ENCODE results near the gene MED19.
A peak's percentile ranks its signal among the peaks of the same experiment; 100 is the strongest.

MED19 gene

DNA sequence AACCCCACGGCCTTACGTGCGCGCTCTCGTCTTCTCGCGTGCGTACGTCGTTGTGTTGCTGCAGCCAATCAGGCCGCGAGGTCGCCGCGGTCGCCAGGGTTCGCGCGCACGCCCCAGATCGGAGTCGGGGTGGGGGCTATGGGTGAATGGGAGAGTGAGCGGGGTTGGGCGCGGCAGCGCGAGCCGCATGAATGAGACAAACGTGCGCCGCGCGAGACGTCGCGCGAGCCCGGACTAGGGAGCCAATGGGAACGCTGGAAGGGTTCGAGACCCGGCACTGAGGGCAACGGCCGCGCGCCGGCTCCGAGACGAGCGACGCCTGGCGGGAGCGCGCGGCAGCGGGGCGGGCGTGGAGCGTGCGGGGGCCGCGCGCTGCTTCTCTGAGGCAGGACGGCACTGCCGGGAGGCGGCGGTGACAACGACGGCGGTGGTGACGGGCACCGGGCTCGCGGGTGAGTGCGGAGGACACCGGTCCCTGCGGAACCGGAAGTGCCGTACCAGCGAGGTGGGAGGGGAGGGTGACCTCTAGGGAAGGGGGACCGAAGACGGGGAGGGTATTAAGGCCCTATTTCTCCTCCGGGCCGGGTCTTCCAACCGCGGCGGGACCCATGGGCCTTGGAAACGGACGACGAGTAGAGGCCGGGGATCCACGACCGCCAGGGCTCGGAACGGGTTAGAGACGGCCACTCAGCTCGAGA lies 44.1 kb downstream of the MED19 start, which contains the start of gene ZDHHC5:
TSS of gene ZDHHC5 (plus strand) at position 379 of the 698 bp plus-strand sequence. CDS start 4,977 bp downstream, outside the sequence.
- Histone ChIP-seq H3K27ac (ENCODE audit: low read depth, low read length) (peak within 1 kb of the TSS; percentile 94), H3K9ac (ENCODE audit: low read depth, low read length) (peak within 1 kb of the TSS; percentile 100), H3K4me1 (ENCODE audit: control insufficient read depth, insufficient read depth, low read length) (no peaks in the 10 kb centered on the region; the same call in 1 of the 2 replicates), H3K27me3 (ENCODE audit: control insufficient read depth, insufficient read depth, low read length) (no peaks in the 10 kb centered on the region), H3K36me3 (ENCODE audit: control insufficient read depth, insufficient read depth, low read length) (peaks cover 15% of the 10 kb centered on the region), H3K9me3 (ENCODE audit: control insufficient read depth, insufficient read depth, low read length) (no peaks in the 10 kb centered on the region), H3K4me3 (ENCODE audit: low read depth, low read length) (peak within 1 kb of the TSS; percentile 94)

DNA sequence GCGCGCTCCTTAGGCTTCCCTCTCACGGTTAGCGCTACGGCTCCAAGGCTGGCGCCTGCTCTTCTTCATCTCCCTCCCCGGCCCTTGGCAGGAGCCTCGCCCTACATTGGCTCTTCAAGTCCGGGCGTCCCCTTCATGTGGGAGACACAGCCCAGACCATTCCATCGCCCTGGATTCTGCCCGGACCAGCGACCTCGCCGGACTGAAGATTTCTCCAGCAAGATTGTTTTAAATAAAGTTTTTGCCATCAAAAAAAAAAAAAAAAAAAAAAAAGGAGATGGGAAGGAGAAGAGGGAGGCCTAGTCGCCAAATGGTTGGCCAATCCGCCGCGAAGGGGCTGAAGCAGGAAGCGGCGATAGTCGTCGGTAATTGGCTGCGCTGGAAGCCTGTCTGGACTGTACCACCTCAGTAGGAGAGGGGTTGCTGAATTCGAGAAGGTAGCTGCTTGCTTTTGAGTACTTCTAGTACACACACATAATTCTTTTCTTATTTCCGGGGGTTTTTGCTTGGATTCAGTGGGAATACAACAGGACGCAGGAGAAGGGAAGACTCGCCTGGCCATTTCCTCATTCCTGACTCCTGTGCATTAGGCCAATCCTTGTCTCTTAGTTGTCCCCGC lies 44.8 kb downstream of the MED19 start:
- H3K4me3 ChIP-seq (ENCODE audit: low read depth, low read length) = peak overlapping the region; percentile 94

DNA sequence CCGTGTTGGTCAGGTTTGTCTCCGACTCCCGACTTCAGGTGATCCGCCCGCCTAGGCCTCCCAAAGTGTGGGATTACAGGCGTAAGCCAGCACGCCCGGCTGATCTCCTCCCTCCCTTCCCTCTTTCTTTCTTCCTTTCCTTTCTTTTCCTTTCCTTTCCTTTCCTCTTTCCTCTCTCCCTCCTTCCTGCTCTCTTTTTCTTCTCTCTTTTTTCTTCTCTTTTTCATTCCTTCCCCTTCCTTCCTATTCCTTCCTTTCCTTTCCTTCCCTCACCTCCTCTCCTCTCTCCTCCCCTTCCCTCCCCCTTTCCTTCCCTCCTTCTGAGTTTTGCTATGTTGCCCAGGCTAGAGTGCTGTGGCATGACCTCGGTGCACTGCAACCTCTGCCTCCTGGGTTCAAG lies 48.0 kb downstream of the MED19 start:
- H3K4me1 ChIP-seq (ENCODE audit: control insufficient read depth, insufficient read depth, low read length) = no peaks in the 10 kb centered on the region; the same call in 1 of the 2 replicates

More for the DNA sequence above, 44.8 kb downstream of the MED19 start:
- no peaks in the 10 kb centered on the region; the same call in 1 of the 2 replicates for H3K4me1 ChIP-seq (ENCODE audit: control insufficient read depth, insufficient read depth, low read length)
- H3K9ac ChIP-seq (ENCODE audit: low read depth, low read length) = peak overlapping the region; percentile 100
- H3K27ac ChIP-seq (ENCODE audit: low read depth, low read length) = peak overlapping the region; percentile 94
- no peaks in the 10 kb centered on the region for H3K27me3 ChIP-seq (ENCODE audit: control insufficient read depth, insufficient read depth, low read length)
- H3K9me3 ChIP-seq (ENCODE audit: control insufficient read depth, insufficient read depth, low read length) = no peaks in the 10 kb centered on the region
- H3K36me3 ChIP-seq (ENCODE audit: control insufficient read depth, insufficient read depth, low read length) = peaks cover 10% of the 10 kb centered on the region

DNA sequence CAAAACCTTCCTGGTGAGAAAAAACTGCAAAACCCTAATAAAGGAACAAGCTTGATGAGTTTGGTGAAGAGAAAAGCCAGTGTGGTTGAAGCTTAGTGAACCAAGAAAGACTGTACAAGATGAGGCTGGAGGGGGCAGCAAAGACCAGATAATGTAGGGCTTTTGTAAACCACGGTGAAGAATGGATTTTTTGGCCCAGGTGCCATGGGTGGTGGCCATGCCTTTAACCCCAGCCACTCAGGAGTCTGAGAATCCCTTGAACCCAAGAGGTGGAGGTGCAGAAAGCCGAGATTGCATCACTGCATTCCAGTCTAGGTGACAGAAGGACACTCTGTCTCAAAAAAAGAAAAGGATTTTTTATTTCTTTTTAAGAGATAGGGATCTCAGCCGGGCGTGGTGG lies 49.1 kb downstream of the MED19 start:
- Histone ChIP-seq H3K9ac (ENCODE audit: low read depth, low read length) (no peak overlapping the region), H3K36me3 (ENCODE audit: control insufficient read depth, insufficient read depth, low read length) (peaks cover 30% of the 10 kb centered on the region), H3K4me3 (ENCODE audit: low read depth, low read length) (no peak overlapping the region), H3K9me3 (ENCODE audit: control insufficient read depth, insufficient read depth, low read length) (no peaks in the 10 kb centered on the region), H3K27me3 (ENCODE audit: control insufficient read depth, insufficient read depth, low read length) (no peaks in the 10 kb centered on the region), H3K27ac (ENCODE audit: low read depth, low read length) (no peak overlapping the region), H3K4me1 (ENCODE audit: control insufficient read depth, insufficient read depth, low read length) (no peaks in the 10 kb centered on the region)

More for the DNA sequence above, 48.0 kb downstream of the MED19 start:
- Histone ChIP-seq H3K9ac (ENCODE audit: low read depth, low read length) (no peak overlapping the region), H3K4me3 (ENCODE audit: low read depth, low read length) (no peak overlapping the region), H3K36me3 (ENCODE audit: control insufficient read depth, insufficient read depth, low read length) (peaks cover 30% of the 10 kb centered on the region), H3K27ac (ENCODE audit: low read depth, low read length) (no peak overlapping the region), H3K9me3 (ENCODE audit: control insufficient read depth, insufficient read depth, low read length) (no peaks in the 10 kb centered on the region), H3K27me3 (ENCODE audit: control insufficient read depth, insufficient read depth, low read length) (no peaks in the 10 kb centered on the region)

DNA sequence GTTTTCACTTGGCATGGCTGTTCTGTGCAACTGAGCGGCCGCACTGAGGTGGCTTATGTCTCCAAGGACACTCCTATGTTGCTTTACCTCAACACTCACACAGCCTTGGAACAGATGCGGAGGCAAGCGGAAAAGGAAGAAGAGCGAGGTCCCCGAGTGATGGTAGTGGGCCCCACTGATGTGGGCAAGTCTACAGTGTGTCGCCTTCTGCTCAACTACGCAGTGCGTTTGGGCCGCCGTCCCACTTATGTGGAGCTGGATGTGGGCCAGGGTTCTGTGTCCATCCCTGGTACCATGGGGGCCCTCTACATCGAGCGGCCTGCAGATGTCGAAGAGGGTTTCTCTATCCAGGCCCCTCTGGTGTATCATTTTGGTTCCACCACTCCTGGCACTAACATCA lies 52.3 kb downstream of the MED19 start:
- Histone ChIP-seq H3K27me3 (ENCODE audit: control insufficient read depth, insufficient read depth, low read length) (no peaks in the 10 kb centered on the region; the same call in 1 of the 2 replicates), H3K4me3 (ENCODE audit: low read depth, low read length) (no peak overlapping the region), H3K9me3 (ENCODE audit: control insufficient read depth, insufficient read depth, low read length) (no peaks in the 10 kb centered on the region), H3K4me1 (ENCODE audit: control insufficient read depth, insufficient read depth, low read length) (no peaks in the 10 kb centered on the region), H3K36me3 (ENCODE audit: control insufficient read depth, insufficient read depth, low read length) (peaks cover 30% of the 10 kb centered on the region), H3K9ac (ENCODE audit: low read depth, low read length) (no peak overlapping the region), H3K27ac (ENCODE audit: low read depth, low read length) (no peak overlapping the region)

DNA sequence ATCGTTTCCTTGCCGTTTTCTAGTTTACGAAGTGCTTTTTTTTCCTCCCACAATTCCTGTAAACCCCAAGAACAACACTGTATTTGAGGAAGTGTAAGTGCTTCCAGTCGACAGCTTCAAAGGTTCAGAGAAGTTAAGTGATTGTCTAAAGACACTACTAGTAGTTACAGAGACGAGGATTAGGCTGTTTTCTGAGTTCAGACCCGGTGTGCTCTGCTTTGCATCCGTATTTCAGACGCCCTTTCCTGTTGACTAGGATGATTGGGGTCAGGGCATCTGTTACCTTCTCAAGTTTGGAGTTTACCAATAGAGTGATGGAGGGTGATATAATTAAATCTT lies 54.0 kb downstream of the MED19 start:
- peak overlapping the region; percentile 53 for H3K27ac ChIP-seq (ENCODE audit: low read depth, low read length)
- peak overlapping the region; percentile 74 for H3K9ac ChIP-seq (ENCODE audit: low read depth, low read length)
- H3K27me3 ChIP-seq (ENCODE audit: control insufficient read depth, insufficient read depth, low read length) = peaks cover under 1% of the 10 kb centered on the region
- no peaks in the 10 kb centered on the region for H3K9me3 ChIP-seq (ENCODE audit: control insufficient read depth, insufficient read depth, low read length)
- peak overlapping the region; percentile 91 for H3K4me3 ChIP-seq (ENCODE audit: low read depth, low read length)
- H3K4me1 ChIP-seq (ENCODE audit: control insufficient read depth, insufficient read depth, low read length) = peaks cover 3% of the 10 kb centered on the region
- peaks cover 30% of the 10 kb centered on the region for H3K36me3 ChIP-seq (ENCODE audit: control insufficient read depth, insufficient read depth, low read length)

DNA sequence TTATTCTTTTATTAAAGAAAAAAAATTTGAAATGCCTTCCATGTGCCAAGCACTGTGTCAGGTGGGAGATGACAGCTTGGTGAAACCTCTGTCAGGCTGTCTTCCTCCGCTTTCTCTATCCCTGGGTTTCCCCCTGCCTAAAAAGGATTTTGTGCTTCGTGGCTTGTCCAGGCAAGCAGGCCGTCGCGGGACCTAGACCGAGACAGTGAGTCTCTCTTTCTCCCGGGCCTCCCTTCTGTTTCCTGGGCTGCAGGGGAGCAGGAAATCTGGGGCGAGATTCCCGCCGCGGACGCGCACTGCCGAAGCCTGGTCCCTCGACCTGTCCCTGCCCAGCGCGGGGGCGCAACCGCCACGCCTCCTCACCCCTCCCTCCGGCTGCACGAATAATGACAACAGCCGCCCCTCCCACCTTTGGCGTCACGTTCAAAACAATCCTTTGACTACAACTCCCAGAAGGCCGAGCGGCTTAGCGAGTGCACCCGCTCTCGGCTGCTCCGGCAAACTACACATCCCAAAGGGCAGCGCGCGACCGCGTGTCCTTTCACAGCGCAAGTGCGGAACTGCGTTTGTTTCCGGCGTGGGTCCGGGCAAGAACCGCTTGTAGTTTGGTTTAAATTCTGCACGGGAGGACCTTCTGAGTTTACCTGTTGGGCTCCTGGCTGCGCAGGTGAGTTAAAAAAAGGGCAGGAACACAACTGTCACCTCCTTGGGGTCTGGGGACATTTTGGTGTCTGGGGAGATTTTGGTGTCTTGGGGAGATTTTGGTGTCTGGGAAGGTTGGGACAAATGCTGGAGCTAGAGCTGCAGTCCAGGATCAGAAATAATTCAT lies 54.6 kb downstream of the MED19 start, which contains the start of gene CLP1:
TSS of gene CLP1 (plus strand) at position 569 of the 829 bp plus-strand sequence. CDS start 1,715 bp downstream, outside the sequence.
- H3K4me3 ChIP-seq (ENCODE audit: low read depth, low read length) = peak within 1 kb of the TSS; percentile 91

GRCh38 chr11:57656885-57657193 lies 55.2 kb downstream of the MED19 start:
- H3K9ac ChIP-seq (ENCODE audit: low read depth, low read length) = peak overlapping the region; percentile 53; the same call in 1 of the 2 replicates
- peaks cover 6% of the 10 kb centered on the region for H3K4me1 ChIP-seq (ENCODE audit: control insufficient read depth, insufficient read depth, low read length)
- H3K9me3 ChIP-seq (ENCODE audit: control insufficient read depth, insufficient read depth, low read length) = no peaks in the 10 kb centered on the region
- H3K36me3 ChIP-seq (ENCODE audit: control insufficient read depth, insufficient read depth, low read length) = peaks cover 27% of the 10 kb centered on the region
- peak overlapping the region; percentile 77 for H3K27ac ChIP-seq (ENCODE audit: low read depth, low read length)
- H3K4me3 ChIP-seq (ENCODE audit: low read depth, low read length) = peak overlapping the region; percentile 91
- H3K27me3 ChIP-seq (ENCODE audit: control insufficient read depth, insufficient read depth, low read length) = peaks cover 10% of the 10 kb centered on the region

More for the DNA sequence above, 54.6 kb downstream of the MED19 start, which contains the start of gene CLP1:
- Histone ChIP-seq H3K27ac (ENCODE audit: low read depth, low read length) (peak within 1 kb of the TSS; percentile 77), H3K36me3 (ENCODE audit: control insufficient read depth, insufficient read depth, low read length) (peaks cover 30% of the 10 kb centered on the region), H3K9me3 (ENCODE audit: control insufficient read depth, insufficient read depth, low read length) (no peaks in the 10 kb centered on the region), H3K9ac (ENCODE audit: low read depth, low read length) (peak within 1 kb of the TSS; percentile 74), H3K4me1 (ENCODE audit: control insufficient read depth, insufficient read depth, low read length) (peaks cover 6% of the 10 kb centered on the region), H3K27me3 (ENCODE audit: control insufficient read depth, insufficient read depth, low read length) (peaks cover 5% of the 10 kb centered on the region)

Measured in HUES48 (cell line).